Measurements from ENCODE around the gene FSIP1.

The FSIP1 gene

GRCh38 chr15:39801641-39802309, 19.1 kb upstream of the FSIP1 start:
- TF ChIP-seq CTCF (conservative IDR thresholded peaks at IDR 0.05; ENCODE audit: low read depth, low read length) = peak; percentile 70
- peak; percentile 42 for DNase-seq (ENCODE audit: low read depth)
- no peak overlapping the region for H3K4me3 ChIP-seq (ENCODE audit: low read depth, low read length)

DNA sequence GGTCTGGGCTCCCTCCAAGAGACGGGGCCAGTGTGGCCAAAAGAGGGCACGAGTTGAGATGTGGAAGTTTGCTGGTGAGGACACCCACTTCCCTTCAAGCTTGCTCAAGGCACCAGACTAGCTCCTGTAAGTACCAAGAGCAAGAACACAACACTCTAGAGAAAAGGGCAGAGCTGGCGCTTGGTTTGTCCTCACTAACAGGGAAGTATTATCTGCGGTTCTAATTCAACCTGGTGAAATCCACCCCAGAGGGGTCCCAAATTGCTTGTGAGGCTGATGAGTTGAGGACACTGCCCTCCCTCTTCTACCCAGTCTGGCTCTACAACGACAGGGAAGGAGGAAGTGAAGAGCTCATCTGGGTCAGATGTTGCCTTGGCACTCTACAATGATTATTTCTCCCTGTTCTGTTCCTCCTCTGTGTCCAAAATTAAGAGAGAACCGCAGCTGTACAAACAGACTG, 16.9 kb upstream of the FSIP1 start:
- H3K4me3 ChIP-seq (ENCODE audit: low read depth, low read length) = no peak overlapping the region
- TF ChIP-seq CTCF (conservative IDR thresholded peaks at IDR 0.05; ENCODE audit: low read depth, low read length) = no peak
- no peak for DNase-seq (ENCODE audit: low read depth)

- no peak for TF ChIP-seq CTCF (conservative IDR thresholded peaks at IDR 0.05; ENCODE audit: low read depth, low read length)
- no peak for DNase-seq (ENCODE audit: low read depth)
- no peak overlapping the region for H3K4me3 ChIP-seq (ENCODE audit: low read depth, low read length)
Observed at GRCh38 chr15:39798382-39798781, 15.7 kb upstream of the FSIP1 start.

- H3K4me3 ChIP-seq (ENCODE audit: low read depth, low read length) = no peak overlapping the region
- DNase-seq (ENCODE audit: low read depth) = no peak
- TF ChIP-seq CTCF (conservative IDR thresholded peaks at IDR 0.05; ENCODE audit: low read depth, low read length) = no peak
Observed at GRCh38 chr15:39797407-39797806, 14.8 kb upstream of the FSIP1 start.

DNA sequence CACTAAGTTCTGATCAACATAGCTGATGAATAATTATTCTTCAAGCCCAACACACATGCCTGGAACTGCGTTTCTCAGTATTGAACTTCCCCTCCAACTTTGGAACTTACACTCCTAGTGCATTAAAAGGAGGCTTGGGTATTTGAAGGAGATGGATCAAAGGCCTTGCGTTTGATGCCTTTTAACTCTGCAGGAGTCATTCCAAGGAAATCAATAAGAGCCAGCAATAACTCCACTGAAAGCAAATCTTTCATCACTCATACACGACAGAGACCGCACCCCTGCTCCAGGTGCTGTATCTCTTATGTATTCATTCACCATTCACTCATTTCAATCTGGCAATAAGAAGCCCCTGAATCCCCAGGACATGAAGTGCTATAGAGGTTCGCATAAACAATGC, 14.0 kb upstream of the FSIP1 start:
- no peak for DNase-seq (ENCODE audit: low read depth)
- TF ChIP-seq CTCF (conservative IDR thresholded peaks at IDR 0.05; ENCODE audit: low read depth, low read length) = no peak
- no peak overlapping the region for H3K4me3 ChIP-seq (ENCODE audit: low read depth, low read length)

GRCh38 chr15:39795486-39795885, 12.8 kb upstream of the FSIP1 start:
- no peak overlapping the region for H3K4me3 ChIP-seq (ENCODE audit: low read depth, low read length)
- no peak for TF ChIP-seq CTCF (conservative IDR thresholded peaks at IDR 0.05; ENCODE audit: low read depth, low read length)
- DNase-seq (ENCODE audit: low read depth) = no peak

DNA sequence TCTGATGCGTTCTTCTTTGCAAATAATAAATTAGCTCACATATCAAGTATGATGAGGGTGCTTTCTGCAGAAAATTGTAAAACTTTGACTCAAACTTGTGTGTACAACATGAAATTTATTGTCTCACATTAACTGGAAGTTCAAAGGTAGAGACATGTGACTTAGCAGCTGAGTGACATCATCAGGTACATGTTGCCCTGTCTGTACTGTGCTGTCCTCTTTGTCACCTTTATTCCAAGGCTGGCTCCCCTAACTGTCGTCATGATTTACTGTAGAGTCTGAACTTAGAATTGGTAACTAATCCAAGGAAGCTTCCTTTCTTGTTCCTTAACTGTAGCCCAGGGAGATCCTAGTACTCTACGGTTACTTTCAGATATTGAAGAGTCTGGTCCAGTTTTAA, 12.3 kb upstream of the FSIP1 start:
- no peak for TF ChIP-seq CTCF (conservative IDR thresholded peaks at IDR 0.05; ENCODE audit: low read depth, low read length)
- no peak overlapping the region for H3K4me3 ChIP-seq (ENCODE audit: low read depth, low read length)
- DNase-seq (ENCODE audit: low read depth) = no peak
